Measurements from ENCODE around the gene NLGN1. TPM values are rescaled to one million over a fixed set of nuclear protein-coding genes. Genes with fewer than 3 reads are reported as not detected.

The NLGN1 gene
- total and polyA plus RNA-seq, 2 of the 8 experiments (the other 6 are each of a cell fraction or from before 2014, with no cell fraction given) = 7.8 to 14.8 TPM

GRCh38 chr3:174186377-174186989, 788.9 kb downstream of the NLGN1 start:
- Histone ChIP-seq H4K20me1 (replicated peaks in 1 of 2; ENCODE audit: control insufficient read depth in 1 of 2, insufficient read depth in 2 of 2, low read length in 2 of 2) (no peaks in the 10 kb centered on the region), H3K79me1 (ENCODE audit: low read depth, low read length) (no peaks in the 10 kb centered on the region), H3K4me2 (ENCODE audit: insufficient read depth in 1 of 2, low read depth in 2 of 2, low read length in 2 of 2) (no peak overlapping the region), H3K36me3 (ENCODE audit: control insufficient read depth in 2 of 4, insufficient read depth in 4 of 4, low read length in 3 of 4) (no peaks in the 10 kb centered on the region), H3K18ac (ENCODE audit: extremely low read depth, low read length) (no peak overlapping the region), H2BK12ac (ENCODE audit: low read depth, low read length) (no peak overlapping the region), H3K23ac (ENCODE audit: insufficient read length) (no peak overlapping the region), H3K79me2 (ENCODE audit: control insufficient read depth in 1 of 2, insufficient read depth in 2 of 2, low read length in 2 of 2) (no peaks in the 10 kb centered on the region), H3K14ac (ENCODE audit: insufficient read length) (no peak overlapping the region), H2AK5ac (ENCODE audit: low read depth, low read length) (no peak overlapping the region), H2BK5ac (ENCODE audit: low read depth, low read length) (no peak overlapping the region), H3K27ac (ENCODE audit: low read depth, low read length) (no peak overlapping the region), H2AFZ (ENCODE audit: low read length) (no peak overlapping the region), H4K8ac (ENCODE audit: extremely low read depth, insufficient read depth, low read length) (no peak overlapping the region), H4K91ac (replicated peaks; ENCODE audit: insufficient read length, low read length) (no peak overlapping the region), H3K23me2 (ENCODE audit: low read depth, low read length) (no peaks in the 10 kb centered on the region; the same call in 1 of the 2 replicates), H2BK120ac (replicated peaks; ENCODE audit: low read depth, low read length) (no peak overlapping the region), H2BK20ac (ENCODE audit: low read length) (no peak overlapping the region), H3K4me1 (replicated peaks in 1 of 4; ENCODE audit: control insufficient read depth in 3 of 4, insufficient read depth in 4 of 4, low read length in 3 of 4) (no peaks in the 10 kb centered on the region), H3K4ac (replicated peaks; ENCODE audit: insufficient read length, low read depth, low read length) (no peak overlapping the region), H2BK15ac (ENCODE audit: low read length) (no peak overlapping the region), H4K5ac (ENCODE audit: insufficient read length, low read depth, low read length) (no peak overlapping the region), H3K4me3 (ENCODE audit: extremely low read depth in 1 of 4, insufficient read depth in 2 of 4, low read depth in 3 of 4, low read length in 4 of 4) (no peak overlapping the region), H3K9me3 (ENCODE audit: insufficient read depth in 2 of 2, low read depth in 1 of 2, low read length in 1 of 2) (no peaks in the 10 kb centered on the region), H3K27me3 (replicated peaks in 1 of 4; ENCODE audit: control insufficient read depth in 3 of 4, extremely low read depth in 1 of 4, insufficient read depth in 3 of 4, low read length in 3 of 4) (no peaks in the 10 kb centered on the region), H3K9ac (replicated peaks in 1 of 4; ENCODE audit: extremely low read depth in 1 of 4, low read depth in 3 of 4, low read length in 3 of 4) (no peak overlapping the region), H3K56ac (replicated peaks; ENCODE audit: insufficient read length, low read depth, low read length) (no peak overlapping the region)
- FAIRE-seq = no peak
- ChIA-PET POLR2A (ENCODE audit: partially characterized antibody) (no interaction called here), CTCF (ENCODE audit: partially characterized antibody) (no interaction called here)
- 85% methylated on average over 1 of the region's 1 CpG; no CpG with 5 or more reads in 1 of the 2 experiments for WGBS, 2 experiments (ENCODE audit: extremely low coverage in 1 of 2, insufficient coverage in 1 of 2, insufficient read length in 1 of 2, insufficient replicate concordance in 2 of 2, low coverage in 1 of 2, low lambda C conversion rate in 2 of 2, missing lambda C conversion rate in 1 of 2)
- DNase-seq (ENCODE audit: low read depth in 1 of 2, low spot score in 2 of 2) = no peak
- TF ChIP-seq SIN3A (conservative IDR thresholded peaks at IDR 0.05 in 1 of 2, IDR thresholded peaks at IDR 0.05 in 1 of 2; ENCODE audit: low read depth in 1 of 2, low read length in 2 of 2) = no peak
- no peak for TF ChIP-seq POU5F1 (IDR thresholded peaks at IDR 0.05; ENCODE audit: low read depth, low read length)
- TF ChIP-seq EGR1 (IDR thresholded peaks at IDR 0.05; ENCODE audit: borderline replicate concordance, low read depth, low read length) = no peak
- no peak for TF ChIP-seq JUND (IDR thresholded peaks at IDR 0.05; ENCODE audit: low read length)
- no peak for TF ChIP-seq BCL11A (IDR thresholded peaks at IDR 0.05; ENCODE audit: low read depth in 2 of 2, low read length in 2 of 2)
- TF ChIP-seq NANOG (IDR thresholded peaks at IDR 0.05; ENCODE audit: insufficient read depth, low read depth, low read length, poor library complexity, severe bottlenecking) = no peak
- no peak for TF ChIP-seq CBX5 (IDR thresholded peaks at IDR 0.05; ENCODE audit: low read depth, low read length)
- no peak for TF ChIP-seq TAF1 (IDR thresholded peaks at IDR 0.05; ENCODE audit: low read depth, low read length)
- TF ChIP-seq RBBP5 (IDR thresholded peaks at IDR 0.05; ENCODE audit: borderline replicate concordance, low read depth, low read length) = no peak
- no peak for TF ChIP-seq TCF12 (IDR thresholded peaks at IDR 0.05; ENCODE audit: low read depth, low read length)
- TF ChIP-seq CREB1 (IDR thresholded peaks at IDR 0.05) = no peak
- no peak for TF ChIP-seq POLR2A (IDR thresholded peaks at IDR 0.05; ENCODE audit: control extremely low read depth in 1 of 2, low read depth in 2 of 2, low read length in 2 of 2)
- TF ChIP-seq POLR2AphosphoS5 (IDR thresholded peaks at IDR 0.05; ENCODE audit: low read depth, low read length) = no peak
- no peak for TF ChIP-seq ASH2L (IDR thresholded peaks at IDR 0.05; ENCODE audit: low read length)
- no peak for TF ChIP-seq CBX8 (IDR thresholded peaks at IDR 0.05; ENCODE audit: borderline replicate concordance, low read depth, low read length)
